Hematopoietic multipotent progenitor cell treated with erythropoietin and hydrocortisone succinate and interleukin-3 and kit ligand, for 15 days (in vitro differentiated cells): ENCODE results near the gene BCL2L15.

ENCODE experiments used
- DNase-seq: peaks from one replicate; pipeline ENCODE4 v3.0.0-alpha.2; 2015; ENCODE audit warnings: low spot score

BCL2L15 gene

DNA sequence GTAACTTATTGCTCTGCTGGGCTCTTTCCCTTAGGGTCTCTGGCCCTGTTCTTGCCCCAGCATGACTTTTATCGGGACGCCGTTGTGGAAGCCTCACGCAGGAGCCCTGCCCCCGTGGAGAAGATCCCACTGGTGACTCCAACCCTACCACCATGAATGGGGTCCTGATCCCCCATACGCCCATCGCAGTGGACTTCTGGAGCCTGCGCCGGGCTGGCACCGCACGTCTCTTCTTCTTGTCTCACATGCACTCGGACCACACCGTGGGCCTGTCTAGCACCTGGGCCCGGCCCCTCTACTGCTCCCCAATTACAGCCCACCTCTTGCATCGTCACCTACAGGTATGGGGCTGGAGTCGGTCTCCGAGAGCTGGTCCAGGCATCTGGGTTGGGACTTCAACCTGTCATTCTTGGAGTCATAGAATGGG is 18.1 kb upstream of the BCL2L15 start:
- DNase-seq: no peak

DNA sequence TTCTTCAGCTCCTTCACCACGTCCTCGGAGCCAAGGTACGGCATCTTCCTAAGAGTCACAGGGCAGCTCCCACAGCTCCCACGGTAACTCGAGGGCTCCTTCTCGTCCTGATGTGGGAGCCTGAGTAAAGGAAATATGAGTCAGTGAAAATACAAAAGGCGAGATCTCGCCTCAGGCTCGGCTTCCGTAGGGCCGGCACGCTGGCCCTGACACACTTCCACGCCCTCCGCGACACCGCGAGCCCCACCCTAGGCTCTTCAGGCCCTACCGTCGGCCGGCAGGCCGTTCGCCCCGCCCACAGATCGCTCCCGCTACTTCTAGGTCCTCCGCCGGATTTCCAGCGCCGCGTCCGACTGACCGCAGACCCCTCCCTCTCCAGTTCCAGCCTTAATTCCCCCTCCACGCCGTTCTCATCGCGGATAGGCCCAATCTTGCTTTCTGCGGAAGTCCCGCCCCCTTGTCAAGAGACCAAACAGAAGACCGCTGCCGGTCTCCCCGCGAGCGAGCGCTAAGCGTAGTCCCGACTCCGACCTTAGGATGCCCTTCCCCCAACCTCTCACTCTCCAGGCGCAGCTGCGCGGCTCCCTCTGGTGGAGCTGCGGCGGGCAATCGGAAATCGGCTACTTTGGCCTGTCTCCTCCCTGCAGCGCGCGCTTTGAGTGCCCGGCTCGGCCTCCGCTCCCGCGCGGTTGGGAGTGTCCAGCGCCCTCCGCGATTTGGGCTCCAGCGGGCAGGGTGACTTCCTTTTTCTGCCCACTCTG is 17.5 kb upstream of the BCL2L15 start, which contains the start of the genes AP4B1 and DCLRE1B:
TSS of gene AP4B1 (minus strand) at position 126 of the 761 bp plus-strand sequence. CDS start at position 44, 82 bp downstream.
TSS of gene DCLRE1B (plus strand) at position 653 of the 761 bp plus-strand sequence. CDS start 261 bp downstream, outside the sequence.
- peak; percentile 99 for DNase-seq

GRCh38 chr1:113904293-113904673 is 16.9 kb upstream of the BCL2L15 start:
- DNase-seq: no peak

- no peak for DNase-seq
These were observed 16.3 kb upstream of the BCL2L15 start for GRCh38 chr1:113903501-113904292.

DNA sequence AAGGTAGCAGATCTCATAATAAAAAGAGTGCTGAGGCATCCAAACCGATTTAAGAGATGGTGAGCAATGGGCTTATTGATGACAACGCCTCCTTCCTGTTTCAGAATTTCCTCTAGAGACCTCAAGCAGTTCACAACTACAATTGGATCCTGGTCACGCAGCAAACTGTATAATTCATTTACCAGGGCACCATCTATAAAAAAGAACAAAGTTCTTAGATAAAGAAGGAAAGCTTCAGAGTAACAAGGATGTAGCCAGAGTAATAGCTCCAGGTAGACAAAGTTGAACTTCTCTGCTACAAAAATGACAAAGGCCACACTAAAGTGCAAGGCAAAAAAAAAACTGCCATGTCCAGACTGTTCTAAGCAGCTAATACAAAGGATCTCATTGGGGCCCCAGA is 13.8 kb upstream of the BCL2L15 start:
- no peak for DNase-seq

DNA sequence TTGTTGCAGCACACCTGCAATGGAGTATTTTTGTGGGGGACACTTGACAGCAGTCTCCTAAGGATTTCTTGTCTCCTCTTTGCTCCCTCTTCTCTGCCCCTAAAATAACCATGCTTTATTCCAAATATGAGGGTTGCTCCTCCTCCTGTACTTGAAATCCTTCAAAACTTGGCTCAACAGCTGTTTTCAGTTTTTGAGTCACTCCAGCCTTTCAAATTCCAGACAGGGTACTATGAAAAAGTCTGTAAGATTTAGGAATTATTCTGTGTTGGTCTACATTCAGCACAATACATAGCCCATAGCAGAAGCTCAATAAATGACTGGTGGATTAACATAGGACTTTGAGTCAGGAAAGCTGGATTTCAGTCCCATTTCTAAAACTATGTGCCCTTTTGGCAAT is 11.7 kb upstream of the BCL2L15 start:
- DNase-seq: no peak

DNA sequence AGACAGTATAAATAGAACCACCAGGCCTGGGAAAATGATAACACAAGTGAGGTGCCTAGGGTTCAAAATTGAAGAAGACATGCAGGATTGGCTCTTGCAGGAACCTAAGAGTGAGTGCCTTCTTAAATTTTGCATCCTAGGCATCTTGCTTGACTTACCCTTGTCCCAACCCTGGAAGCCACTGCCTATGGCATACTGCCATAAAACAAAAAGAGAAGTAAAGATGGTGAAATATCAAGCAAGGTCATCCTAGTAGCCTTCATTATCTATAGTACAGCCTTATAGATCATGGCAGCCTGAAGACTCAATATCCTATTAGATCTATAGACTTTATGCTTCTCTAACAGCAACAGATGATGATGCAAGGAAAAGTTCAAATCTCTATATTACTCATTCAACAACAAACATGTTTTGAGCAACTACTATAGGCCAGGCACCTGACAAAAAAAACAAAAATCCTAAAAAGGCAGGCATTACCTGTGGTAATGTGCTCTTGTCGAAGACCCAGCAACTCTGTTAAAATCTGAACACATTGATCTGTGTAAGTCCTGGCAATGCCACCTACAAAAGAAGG is 10.9 kb upstream of the BCL2L15 start:
- no peak for DNase-seq

DNA sequence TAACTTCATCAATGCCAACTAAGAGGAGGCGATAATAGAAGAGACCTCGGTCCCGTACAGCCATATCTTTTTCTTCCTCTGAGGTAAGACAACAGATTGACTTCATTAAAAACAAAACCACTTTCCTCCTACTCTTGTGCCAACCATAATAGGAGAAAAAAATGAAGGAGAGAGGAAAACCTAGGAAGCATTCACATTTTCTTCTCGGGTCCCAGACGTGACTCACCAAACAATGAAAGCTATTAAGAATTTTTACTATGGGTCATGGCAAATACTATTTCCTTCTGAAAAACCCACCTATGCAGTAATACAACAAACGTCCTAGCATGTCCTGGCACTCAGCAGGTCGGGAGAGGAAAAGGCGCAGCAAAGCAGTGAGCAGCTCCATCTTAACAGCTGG is 8.6 kb upstream of the BCL2L15 start:
- no peak for DNase-seq

GRCh38 chr1:113895098-113895497 is 7.7 kb upstream of the BCL2L15 start:
- no peak for DNase-seq

DNA sequence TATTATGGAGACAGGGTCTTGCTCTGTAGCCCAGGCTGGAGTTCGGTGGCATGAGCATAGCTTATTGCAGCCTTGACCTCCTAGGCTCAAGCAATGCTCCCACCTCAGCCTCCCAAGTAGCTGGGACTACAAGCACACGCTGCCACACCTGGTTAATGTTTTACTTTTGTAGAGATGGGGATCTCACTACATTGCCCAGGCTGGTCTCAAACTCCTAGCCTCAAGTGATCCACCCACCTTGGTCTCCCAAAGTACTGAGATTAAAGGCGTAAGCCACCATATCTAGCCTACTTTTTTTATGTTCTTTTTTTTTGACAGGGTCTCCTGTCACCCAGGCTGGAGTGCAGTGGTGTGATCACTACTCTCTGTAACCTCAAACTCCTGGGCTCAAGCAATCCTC is 5.9 kb upstream of the BCL2L15 start:
- no peak for DNase-seq

- no peak for DNase-seq
These were observed 4.3 kb upstream of the BCL2L15 start for GRCh38 chr1:113891631-113892220.

- no peak for DNase-seq
These were observed 3.4 kb upstream of the BCL2L15 start for GRCh38 chr1:113890816-113891215.

GRCh38 chr1:113886417-113887401 is 672 bp downstream of the BCL2L15 start:
- DNase-seq: no peak

DNA sequence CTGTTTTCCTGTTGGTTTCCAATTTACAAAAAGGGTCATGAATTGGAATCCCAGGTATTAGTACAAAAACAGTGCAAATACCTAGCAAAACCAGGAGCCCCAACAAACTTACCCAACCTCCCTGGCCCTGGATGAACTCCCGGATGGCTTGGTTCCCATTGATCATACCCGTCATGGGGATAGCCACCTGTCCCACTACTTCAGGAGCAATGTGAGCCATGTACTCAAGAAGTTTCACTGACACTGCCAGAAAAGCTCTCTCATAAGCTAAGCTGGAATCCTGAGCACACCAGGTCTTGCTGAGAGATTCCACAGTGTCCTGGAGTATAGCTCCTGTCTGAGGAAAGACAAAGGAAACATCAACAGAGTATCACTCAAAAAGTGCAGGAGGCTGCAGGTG is 5.7 kb downstream of the BCL2L15 start:
- DNase-seq: no peak

DNA sequence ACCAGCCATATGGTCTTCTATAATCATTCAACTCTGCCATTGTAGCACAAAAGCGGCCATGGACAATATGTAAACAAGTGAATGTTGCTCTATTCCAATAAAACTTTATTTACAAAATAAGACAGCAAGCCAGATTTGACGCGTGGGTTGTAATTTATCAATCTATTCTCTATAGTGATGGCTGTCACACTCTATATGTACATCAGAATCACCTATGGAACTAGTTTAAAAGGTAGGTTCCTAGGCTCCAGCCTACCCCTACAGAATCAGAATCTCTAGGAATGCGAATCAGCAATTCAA is 7.7 kb downstream of the BCL2L15 start:
- DNase-seq: no peak

GRCh38 chr1:113876176-113876575 is 11.2 kb downstream of the BCL2L15 start:
- no peak for DNase-seq

DNA sequence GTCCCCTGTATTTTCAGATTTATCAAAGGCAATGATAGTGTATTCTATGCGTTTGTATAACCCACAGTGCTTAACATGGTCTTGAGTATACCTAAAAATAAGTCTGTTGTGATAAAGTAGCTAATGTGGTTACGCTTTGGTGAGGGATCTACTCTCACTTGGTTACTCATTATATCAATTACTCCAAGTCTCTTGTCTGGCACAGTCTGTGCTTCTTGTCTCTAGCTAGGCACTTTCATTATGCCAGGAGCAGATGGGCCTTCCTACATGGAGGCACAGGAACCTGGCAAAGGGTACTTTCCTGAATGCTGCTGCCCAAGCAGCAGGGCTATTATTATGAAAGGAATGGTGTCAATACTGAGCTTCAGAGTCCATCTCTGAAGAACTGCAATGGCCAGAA is 11.7 kb downstream of the BCL2L15 start:
- DNase-seq: no peak

- DNase-seq: peak; percentile 29
These were observed 13.1 kb downstream of the BCL2L15 start for GRCh38 chr1:113874012-113874879.

DNA sequence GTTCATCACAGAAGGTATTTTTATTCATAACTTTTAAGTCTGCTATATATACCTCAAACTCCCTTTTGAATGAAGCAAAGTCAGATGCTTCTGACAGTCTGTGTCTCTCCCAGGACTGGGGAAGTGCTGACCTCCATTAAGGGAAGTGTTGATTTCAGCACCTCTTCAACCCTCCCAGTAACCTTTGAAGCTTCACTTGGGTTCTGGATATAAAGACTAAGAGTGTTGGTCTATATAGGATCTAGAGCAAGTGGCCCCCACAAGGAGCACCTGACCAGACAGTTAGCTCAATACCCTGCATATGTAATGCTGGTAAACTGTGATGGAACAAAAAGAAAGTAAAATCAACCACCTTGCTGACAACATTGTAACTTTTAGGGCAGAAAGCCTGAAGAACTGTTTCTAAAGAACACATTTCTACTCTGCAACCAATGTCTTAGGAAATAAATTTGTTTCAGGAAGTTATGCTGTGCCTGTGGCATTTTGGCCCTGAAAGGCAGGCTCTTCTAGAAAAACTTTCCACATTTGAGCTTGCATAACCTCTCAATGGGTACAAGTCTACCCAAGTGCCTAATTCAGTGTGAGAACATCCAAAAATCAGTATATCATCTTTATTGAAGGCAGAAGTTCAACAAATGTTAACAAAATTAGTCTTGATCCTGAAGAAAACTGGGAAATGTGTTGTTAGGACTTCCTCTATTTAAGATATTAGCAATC is 15.0 kb downstream of the BCL2L15 start:
- no peak for DNase-seq

- no peak for DNase-seq
These were observed 15.7 kb downstream of the BCL2L15 start, which contains the start of gene PTPN22 for GRCh38 chr1:113871597-113872113. TSS of gene PTPN22 (minus strand) at chr1:113871712.
